ENCODE data around the gene SUPT20H.
A peak's percentile ranks its signal among the peaks of the same experiment; 100 is the strongest.

SUPT20H gene

GRCh38 chr13:37058910-37059847 lies at the start of gene SUPT20H:
TSS of gene SUPT20H (minus strand) at chr13:37059688. CDS start at chr13:37051490, 8,198 bp downstream.
- peak; percentile 92 for DNase-seq (ENCODE audit: low read depth)

GRCh38 chr13:37109051-37109678 lies 49.7 kb upstream of the SUPT20H start:
- no peak for DNase-seq (ENCODE audit: low read depth)

- DNase-seq (ENCODE audit: low read depth), result no peak
Observed at GRCh38 chr13:37107868-37108267, 48.4 kb upstream of the SUPT20H start.

- DNase-seq (ENCODE audit: low read depth), result no peak
Observed at GRCh38 chr13:37107456-37107855, 48.0 kb upstream of the SUPT20H start.

GRCh38 chr13:37106642-37107041 lies 47.2 kb upstream of the SUPT20H start:
- DNase-seq (ENCODE audit: low read depth), result no peak

- no peak for DNase-seq (ENCODE audit: low read depth)
Observed at GRCh38 chr13:37105251-37105714, 45.8 kb upstream of the SUPT20H start, which contains the start of gene CSNK1A1L. TSS of gene CSNK1A1L (minus strand) at chr13:37105664. CDS start at chr13:37105256, 408 bp downstream.

GRCh38 chr13:37102896-37103295 lies 43.4 kb upstream of the SUPT20H start:
- DNase-seq (ENCODE audit: low read depth), result no peak

- no peak for DNase-seq (ENCODE audit: low read depth)
Observed at GRCh38 chr13:37101201-37101600, 41.7 kb upstream of the SUPT20H start.

GRCh38 chr13:37100731-37101130 lies 41.2 kb upstream of the SUPT20H start:
- no peak for DNase-seq (ENCODE audit: low read depth)

- DNase-seq (ENCODE audit: low read depth), result no peak
Observed at GRCh38 chr13:37097076-37097475, 37.6 kb upstream of the SUPT20H start.

- DNase-seq (ENCODE audit: low read depth), result no peak
Observed at GRCh38 chr13:37094840-37095239, 35.4 kb upstream of the SUPT20H start.

GRCh38 chr13:37094099-37094498 lies 34.6 kb upstream of the SUPT20H start:
- DNase-seq (ENCODE audit: low read depth), result no peak

GRCh38 chr13:37091835-37092234 lies 32.3 kb upstream of the SUPT20H start:
- DNase-seq (ENCODE audit: low read depth), result no peak

- no peak for DNase-seq (ENCODE audit: low read depth)
Observed at GRCh38 chr13:37090912-37091311, 31.4 kb upstream of the SUPT20H start.

- no peak for DNase-seq (ENCODE audit: low read depth)
Observed at GRCh38 chr13:37089495-37089894, 30.0 kb upstream of the SUPT20H start.

- no peak for DNase-seq (ENCODE audit: low read depth)
Observed at GRCh38 chr13:37087486-37087885, 28.0 kb upstream of the SUPT20H start.

GRCh38 chr13:37085606-37086005 lies 26.1 kb upstream of the SUPT20H start:
- DNase-seq (ENCODE audit: low read depth), result no peak

- no peak for DNase-seq (ENCODE audit: low read depth)
Observed at GRCh38 chr13:37076818-37077217, 17.3 kb upstream of the SUPT20H start.

- no peak for DNase-seq (ENCODE audit: low read depth)
Observed at GRCh38 chr13:37075164-37075563, 15.7 kb upstream of the SUPT20H start.

- no peak for DNase-seq (ENCODE audit: low read depth)
Observed at GRCh38 chr13:37074703-37075102, 15.2 kb upstream of the SUPT20H start.

GRCh38 chr13:37072024-37072423 lies 12.5 kb upstream of the SUPT20H start:
- DNase-seq (ENCODE audit: low read depth), result no peak

- DNase-seq (ENCODE audit: low read depth), result no peak
Observed at GRCh38 chr13:37070956-37071355, 11.5 kb upstream of the SUPT20H start.

GRCh38 chr13:37070145-37070695 lies 10.7 kb upstream of the SUPT20H start:
- no peak for DNase-seq (ENCODE audit: low read depth)
